ENCODE results near the gene TTC7B.

DNA sequence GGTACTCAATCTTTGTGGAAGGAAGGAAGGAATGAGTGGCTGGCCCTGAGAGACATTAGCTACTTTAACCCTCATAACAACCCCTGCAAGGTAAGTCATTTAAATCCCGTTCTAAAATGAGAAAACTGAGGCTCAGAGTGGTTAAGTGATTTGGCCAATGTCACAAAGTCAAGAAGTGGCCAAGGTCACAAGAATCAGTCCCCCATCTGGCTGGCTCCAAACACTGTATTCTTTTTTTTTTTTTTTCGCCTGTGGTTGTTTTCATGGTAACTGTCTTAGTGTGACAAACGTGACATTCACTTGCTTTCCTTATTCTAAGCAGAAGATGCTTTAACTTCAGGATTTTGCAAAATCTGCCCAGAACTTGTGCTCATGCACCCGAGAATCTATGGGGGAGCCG is 2.8 kb downstream of the TTC7B start:
- TF ChIP-seq, protein P1, sequence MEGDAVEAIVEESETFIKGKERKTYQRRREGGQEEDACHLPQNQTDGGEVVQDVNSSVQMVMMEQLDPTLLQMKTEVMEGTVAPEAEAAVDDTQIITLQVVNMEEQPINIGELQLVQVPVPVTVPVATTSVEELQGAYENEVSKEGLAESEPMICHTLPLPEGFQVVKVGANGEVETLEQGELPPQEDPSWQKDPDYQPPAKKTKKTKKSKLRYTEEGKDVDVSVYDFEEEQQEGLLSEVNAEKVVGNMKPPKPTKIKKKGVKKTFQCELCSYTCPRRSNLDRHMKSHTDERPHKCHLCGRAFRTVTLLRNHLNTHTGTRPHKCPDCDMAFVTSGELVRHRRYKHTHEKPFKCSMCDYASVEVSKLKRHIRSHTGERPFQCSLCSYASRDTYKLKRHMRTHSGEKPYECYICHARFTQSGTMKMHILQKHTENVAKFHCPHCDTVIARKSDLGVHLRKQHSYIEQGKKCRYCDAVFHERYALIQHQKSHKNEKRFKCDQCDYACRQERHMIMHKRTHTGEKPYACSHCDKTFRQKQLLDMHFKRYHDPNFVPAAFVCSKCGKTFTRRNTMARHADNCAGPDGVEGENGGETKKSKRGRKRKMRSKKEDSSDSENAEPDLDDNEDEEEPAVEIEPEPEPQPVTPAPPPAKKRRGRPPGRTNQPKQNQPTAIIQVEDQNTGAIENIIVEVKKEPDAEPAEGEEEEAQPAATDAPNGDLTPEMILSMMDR (IDR thresholded peaks at IDR 0.05; ENCODE audit: poor library complexity, severe bottlenecking): no peak
- no peak for TF ChIP-seq POLR2AphosphoS5 (IDR thresholded peaks at IDR 0.05)
- TF ChIP-seq RAD21 (conservative IDR thresholded peaks at IDR 0.05): no peak
- TF ChIP-seq EP300 (conservative IDR thresholded peaks at IDR 0.05; ENCODE audit: poor library complexity, severe bottlenecking): no peak
- no peak for TF ChIP-seq MXI1 (conservative IDR thresholded peaks at IDR 0.05; ENCODE audit: poor library complexity, severe bottlenecking)
- TF ChIP-seq, protein P2, sequence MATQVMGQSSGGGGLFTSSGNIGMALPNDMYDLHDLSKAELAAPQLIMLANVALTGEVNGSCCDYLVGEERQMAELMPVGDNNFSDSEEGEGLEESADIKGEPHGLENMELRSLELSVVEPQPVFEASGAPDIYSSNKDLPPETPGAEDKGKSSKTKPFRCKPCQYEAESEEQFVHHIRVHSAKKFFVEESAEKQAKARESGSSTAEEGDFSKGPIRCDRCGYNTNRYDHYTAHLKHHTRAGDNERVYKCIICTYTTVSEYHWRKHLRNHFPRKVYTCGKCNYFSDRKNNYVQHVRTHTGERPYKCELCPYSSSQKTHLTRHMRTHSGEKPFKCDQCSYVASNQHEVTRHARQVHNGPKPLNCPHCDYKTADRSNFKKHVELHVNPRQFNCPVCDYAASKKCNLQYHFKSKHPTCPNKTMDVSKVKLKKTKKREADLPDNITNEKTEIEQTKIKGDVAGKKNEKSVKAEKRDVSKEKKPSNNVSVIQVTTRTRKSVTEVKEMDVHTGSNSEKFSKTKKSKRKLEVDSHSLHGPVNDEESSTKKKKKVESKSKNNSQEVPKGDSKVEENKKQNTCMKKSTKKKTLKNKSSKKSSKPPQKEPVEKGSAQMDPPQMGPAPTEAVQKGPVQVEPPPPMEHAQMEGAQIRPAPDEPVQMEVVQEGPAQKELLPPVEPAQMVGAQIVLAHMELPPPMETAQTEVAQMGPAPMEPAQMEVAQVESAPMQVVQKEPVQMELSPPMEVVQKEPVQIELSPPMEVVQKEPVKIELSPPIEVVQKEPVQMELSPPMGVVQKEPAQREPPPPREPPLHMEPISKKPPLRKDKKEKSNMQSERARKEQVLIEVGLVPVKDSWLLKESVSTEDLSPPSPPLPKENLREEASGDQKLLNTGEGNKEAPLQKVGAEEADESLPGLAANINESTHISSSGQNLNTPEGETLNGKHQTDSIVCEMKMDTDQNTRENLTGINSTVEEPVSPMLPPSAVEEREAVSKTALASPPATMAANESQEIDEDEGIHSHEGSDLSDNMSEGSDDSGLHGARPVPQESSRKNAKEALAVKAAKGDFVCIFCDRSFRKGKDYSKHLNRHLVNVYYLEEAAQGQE (IDR thresholded peaks at IDR 0.05; ENCODE audit: borderline replicate concordance): no peak
- TF ChIP-seq EZH2 (IDR thresholded peaks at IDR 0.05; ENCODE audit: borderline replicate concordance, insufficient read depth, low read length, poor library complexity, severe bottlenecking): no peak
- TF ChIP-seq SMC3 (conservative IDR thresholded peaks at IDR 0.05; ENCODE audit: poor library complexity): no peak
- TF ChIP-seq TAF1 (IDR thresholded peaks at IDR 0.05; ENCODE audit: low read depth): no peak
